GDM1 (cell line): ENCODE results near the gene SOX5.
"Not testable (repeated sequence)": the region's sequence is repeated elsewhere in the genome, so short reads cannot be mapped to it uniquely, and the experiment has no call there.

ENCODE experiments used
- DNase-seq: peaks from one replicate; lab custom pipeline; 2025; lab: John Stamatoyannopoulos, UW

Gene SOX5

DNA sequence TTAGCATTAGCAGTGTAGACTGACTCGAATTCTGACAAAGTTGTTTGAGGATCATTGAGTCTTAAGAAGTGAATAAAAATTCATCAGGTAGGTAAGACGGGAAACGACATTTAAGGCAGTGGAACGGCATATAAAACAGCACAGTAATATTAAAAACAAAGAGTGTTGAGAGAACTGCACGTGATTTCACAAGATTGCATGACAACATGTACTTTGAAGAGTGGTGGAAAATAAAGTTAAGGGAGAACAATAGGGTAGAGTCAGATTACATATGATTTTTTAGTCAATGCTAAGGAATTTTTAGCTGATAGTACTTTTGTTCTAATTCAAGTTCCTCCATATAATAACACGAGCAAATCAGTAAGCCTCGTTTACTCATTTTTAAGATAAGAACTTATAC, 115.4 kb downstream of the SOX5 start:
- DNase-seq = no peak

DNA sequence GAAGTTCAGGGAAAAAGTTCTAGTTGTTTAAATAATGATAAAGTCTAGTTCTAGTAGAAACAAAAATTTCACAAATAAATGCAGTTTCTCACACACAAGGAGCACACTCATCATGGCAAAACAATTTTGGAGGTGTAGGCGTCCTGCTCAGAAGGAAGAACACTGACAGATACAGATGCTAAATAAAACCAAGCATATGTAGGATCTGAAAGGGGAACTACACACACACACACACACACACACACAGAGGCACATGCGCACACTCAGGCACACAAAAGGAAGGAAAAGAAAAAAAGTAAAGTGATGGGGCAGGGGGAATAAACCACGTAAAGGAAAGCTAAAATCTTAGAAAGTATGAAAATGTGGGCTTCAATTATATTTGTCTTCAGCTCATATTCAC, 117.7 kb downstream of the SOX5 start:
- DNase-seq = no peak

DNA sequence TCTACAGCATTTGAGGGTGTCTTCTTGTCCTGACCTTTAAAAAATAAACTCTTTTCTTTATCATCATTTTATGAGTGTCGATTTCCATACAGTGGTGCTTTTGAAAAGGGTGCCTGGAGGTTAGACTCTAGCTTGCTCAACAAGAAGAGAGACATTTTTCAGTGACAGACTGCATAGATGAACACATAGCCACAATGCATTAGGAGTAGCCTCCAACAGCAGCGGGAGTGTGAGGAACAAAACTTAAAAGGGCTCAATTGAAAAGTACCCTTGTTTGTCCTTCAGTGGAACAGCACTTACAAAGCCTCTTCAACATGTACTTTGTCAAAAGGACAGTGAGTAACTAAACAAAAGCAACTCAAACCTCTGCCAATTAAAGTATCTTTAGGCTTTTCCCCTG, 119.3 kb downstream of the SOX5 start:
- no peak for DNase-seq

- DNase-seq = no peak
Observed at GRCh38 chr12:23827353-23827752, 122.1 kb downstream of the SOX5 start.

GRCh38 chr12:23825124-23825523, 124.3 kb downstream of the SOX5 start:
- DNase-seq = not testable (repeated sequence)

DNA sequence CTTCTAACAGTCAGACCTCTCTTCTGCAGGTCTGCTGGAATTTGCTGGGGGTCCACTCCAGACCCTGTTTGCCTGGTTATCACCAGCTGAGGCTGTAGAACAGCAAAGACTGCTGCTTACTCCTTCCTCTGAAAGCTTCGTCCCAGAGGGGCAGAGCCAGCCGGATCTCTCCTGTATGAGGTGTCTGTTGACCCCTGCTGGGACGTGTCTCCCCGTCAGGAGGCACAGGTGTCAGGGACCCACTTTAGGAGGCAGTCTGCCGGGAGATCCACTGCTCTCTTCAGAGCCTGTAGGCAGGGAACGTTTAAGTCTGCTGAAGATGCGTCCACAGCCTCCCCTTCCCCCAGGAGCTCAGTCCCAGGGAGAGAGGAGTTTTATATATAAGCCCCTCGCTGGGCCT, 125.1 kb downstream of the SOX5 start:
- no peak for DNase-seq

DNA sequence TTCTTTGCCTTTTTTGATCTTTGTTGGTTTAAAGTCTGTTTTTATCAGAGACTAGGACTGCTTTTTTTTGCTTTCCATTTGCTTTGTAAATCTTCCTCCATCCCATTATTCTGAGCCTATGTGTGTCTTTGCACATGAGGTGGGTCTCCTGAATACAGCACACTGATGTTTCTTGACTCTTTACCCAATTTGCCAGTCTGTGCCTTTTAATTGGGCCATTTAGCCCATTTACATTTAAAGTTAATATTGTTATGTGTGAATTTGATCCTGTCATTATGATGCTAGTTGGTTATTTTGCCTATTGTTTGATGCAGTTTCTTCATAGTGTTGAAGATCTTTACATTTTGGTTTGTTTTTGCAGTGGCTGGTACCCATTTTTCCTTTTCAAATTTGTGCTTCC, 126.6 kb downstream of the SOX5 start:
- not testable (repeated sequence) for DNase-seq

DNA sequence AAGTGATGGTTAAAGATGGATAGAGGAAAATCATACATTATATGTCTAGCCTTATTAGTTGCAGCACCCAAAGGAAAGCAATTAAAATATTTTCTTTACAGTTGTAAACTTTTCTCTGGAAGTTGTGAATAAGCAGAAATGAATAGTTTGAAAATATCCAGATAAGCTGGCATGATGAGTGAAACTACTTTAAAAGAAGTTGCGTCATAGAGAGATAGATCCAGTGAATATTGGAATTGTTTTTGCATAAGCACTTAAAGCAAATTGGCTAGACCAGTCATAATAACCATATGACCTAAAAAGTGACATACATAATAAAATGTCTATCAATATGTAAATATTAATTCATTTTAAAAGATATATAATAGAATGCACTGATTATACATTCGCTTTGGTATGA, 132.1 kb downstream of the SOX5 start:
- no peak for DNase-seq

GRCh38 chr12:23816394-23816851, 133.0 kb downstream of the SOX5 start:
- no peak for DNase-seq

DNA sequence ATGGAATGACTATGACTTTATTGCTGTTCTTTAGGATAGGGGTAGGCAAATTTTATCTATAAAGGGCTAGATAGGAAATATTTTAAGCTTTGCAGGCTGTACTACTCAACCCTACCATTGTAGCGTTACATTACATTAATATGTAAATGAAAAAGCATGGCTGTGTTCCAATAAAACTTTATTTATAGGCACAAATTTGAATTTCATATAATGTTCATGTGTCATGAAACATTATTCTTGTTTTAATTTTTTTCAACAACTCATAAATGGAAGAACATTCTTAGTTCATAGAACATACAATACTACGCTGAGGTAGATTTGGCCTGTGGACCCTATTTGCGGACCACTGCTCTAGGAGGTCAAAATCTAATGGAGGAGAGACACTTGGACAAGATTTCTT, 133.7 kb downstream of the SOX5 start:
- no peak for DNase-seq

- DNase-seq = no peak
Observed at GRCh38 chr12:23813206-23813605, 136.3 kb downstream of the SOX5 start.

DNA sequence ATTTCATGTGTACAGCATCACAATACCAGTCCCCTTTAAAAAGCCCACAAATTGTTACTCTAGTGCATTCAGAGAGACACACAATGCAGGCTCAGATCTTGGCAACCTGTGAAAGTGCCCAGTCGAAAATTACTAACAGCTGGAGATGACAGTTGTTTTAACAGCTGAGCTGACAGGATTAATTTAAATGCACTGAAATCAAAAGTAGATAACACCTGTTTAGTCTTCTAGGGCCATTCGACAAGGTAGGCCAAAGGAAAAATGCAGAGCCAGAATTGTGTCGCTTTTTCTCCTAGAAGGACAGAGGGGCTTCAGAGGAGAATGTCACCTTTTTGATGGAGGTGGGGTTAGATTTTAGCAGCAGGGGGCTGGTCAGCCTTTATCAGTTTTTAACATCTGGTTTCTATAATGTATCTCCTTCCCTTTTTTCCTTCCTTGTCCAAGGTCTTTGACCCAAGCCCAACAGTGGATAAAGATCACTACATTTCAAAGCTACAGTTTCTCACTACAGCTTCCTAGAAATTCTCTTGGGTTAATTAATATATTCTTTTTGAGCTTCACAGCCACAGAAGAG, 139.1 kb downstream of the SOX5 start:
- DNase-seq = no peak

- DNase-seq = no peak
Observed at GRCh38 chr12:23803540-23803939, 145.9 kb downstream of the SOX5 start.

DNA sequence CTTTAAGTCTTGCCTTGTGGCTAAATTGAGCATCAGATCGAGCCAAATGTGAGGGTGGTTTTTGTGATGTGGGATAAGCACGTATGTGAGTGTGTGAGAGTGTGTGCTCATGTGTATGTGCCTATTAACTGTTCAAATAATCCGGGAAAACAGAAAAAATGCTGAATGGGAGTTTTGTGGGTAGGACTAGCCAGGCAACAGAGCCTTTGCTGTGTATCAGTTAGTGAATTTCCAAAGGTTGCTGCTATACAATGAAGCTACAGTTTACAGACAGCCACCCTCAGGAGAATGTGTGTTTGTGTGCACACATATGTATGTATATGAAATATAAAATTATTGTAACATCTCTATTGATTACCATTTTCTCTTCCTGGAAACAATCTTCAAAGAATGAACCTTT, 154.0 kb downstream of the SOX5 start:
- DNase-seq = no peak

DNA sequence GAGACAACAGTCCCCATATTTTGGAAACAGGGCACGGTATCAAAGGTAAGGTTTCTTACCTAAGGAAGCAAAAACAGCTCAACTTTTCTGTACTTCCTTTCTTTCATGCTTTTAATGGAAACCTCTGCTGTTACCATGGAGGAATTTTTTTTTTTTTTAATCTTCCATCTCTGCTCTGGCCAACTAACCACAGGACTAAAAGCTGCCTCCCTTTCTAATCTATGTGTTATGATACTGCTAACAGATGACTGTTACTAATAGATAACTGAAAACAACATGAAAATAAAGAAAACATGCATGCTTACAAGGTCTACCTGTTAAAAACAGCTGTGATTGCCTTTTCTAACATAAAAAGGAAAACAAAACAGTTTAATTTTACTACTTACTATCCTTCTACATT, 168.4 kb downstream of the SOX5 start:
- no peak for DNase-seq

GRCh38 chr12:23775208-23775607, 174.3 kb downstream of the SOX5 start:
- DNase-seq = no peak

GRCh38 chr12:23771240-23771949, 178.1 kb downstream of the SOX5 start:
- no peak for DNase-seq

- DNase-seq = no peak
Observed at GRCh38 chr12:23770202-23770938, 179.1 kb downstream of the SOX5 start.

DNA sequence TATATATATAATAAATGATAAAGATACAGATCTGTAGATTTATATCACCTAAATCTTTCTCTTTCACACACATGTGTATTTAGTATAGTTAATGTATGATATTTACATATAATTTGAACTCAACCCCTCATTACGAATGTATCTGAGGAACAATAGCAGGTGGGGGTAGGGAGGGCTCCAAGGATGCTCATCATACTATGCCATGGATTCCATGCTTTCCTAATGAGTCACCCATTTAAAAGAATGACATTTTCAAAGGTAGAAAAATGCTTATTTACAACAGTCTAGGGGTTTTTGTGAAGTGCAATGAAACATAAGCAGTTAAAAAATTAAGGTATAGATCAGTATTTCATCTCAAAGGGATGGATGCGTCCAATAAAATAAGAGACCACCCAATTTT, 181.6 kb downstream of the SOX5 start:
- no peak for DNase-seq

DNA sequence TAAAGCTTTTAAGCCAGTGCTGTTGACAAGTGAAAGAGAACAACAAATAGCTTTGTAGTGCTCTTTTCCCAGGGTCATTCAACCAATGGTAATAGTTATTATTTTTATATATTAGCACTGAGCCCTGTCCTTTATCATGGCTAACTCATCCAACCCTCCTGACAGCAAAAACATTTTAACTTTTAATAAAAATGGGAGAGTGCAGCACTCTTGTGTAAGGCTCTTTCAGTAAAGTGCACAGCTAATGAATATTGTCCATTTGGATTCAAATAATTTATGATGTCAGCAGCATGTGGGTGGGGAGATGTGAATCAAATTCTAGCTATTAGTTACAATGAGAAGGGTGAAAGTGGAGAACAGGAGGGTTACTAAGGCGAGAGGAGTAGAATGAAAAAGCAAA, 185.7 kb downstream of the SOX5 start:
- DNase-seq = no peak

- no peak for DNase-seq
Observed at GRCh38 chr12:23760495-23760894, 189.0 kb downstream of the SOX5 start.

- no peak for DNase-seq
Observed at GRCh38 chr12:23758608-23759007, 190.9 kb downstream of the SOX5 start.

- no peak for DNase-seq
Observed at GRCh38 chr12:23757541-23757962, 191.9 kb downstream of the SOX5 start.
